ENCODE measurements around the gene CLSTN2. TPM values are rescaled to one million over a fixed set of nuclear protein-coding genes. Genes with fewer than 3 reads are reported as not detected.
A peak's percentile ranks its signal among the peaks of the same experiment; 100 is the strongest.

Gene CLSTN2
- total RNA-seq, 1 donor from 2014 or later = under 0.01 TPM

DNA sequence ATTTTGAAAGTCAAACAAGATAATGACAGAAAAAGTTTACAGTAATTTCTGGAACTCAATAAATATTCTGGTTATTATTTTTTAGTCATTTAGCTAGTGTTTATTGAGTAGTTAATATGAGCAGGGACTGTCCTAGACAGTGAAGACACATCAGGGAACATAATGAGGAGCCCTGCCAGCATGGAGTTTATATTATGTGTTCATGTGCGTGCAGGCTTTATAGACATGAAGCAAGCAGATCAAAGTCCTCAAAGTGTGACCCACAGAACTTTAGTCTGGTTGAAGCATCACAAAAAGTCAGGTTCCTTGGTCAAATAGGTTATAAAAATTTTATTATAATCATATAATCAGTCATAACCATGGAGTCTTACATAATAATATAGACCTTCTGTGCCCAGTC lies 289.3 kb downstream of the CLSTN2 start:
- DNase-seq (ENCODE audit: low read depth, low spot score) = no peak

DNA sequence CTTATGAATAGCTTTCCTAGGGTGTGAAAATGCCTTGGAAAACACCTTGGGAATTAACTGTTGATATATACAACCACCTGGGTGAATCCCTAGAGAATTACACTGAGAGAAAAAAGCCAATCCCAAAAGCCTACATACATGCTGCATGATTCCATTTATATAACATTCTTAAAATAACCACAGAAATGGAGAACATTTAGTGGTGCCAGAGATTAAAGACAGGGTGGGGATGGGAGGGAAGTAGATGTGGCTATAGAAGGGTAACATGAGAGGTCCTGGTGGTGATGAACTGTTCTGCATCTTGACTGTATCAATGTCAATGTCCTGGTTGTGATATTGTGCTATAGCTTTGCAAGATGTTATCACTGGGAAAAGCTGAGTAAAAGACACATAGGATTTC lies 291.0 kb downstream of the CLSTN2 start:
- no peak for DNase-seq (ENCODE audit: low read depth, low spot score)

DNA sequence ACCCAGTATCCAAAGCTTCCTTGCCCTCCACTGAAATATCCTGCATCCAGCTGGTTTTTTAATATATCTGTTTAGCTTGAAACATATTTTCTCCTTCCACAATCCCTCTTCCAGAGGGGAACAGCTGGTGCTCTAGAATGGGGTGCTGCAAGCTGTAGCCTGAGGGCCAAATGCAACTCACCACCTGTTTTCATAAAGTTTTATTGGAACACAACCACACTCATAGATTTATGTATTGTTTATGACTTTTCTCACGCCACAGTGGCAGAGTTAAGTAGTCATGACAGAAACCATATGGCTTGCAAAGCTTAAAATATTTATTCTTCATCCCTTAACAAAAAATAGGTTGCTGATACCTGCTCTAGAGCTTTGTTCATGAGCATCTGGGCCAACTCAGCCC lies 298.7 kb downstream of the CLSTN2 start:
- DNase-seq (ENCODE audit: low read depth, low spot score) = no peak

DNA sequence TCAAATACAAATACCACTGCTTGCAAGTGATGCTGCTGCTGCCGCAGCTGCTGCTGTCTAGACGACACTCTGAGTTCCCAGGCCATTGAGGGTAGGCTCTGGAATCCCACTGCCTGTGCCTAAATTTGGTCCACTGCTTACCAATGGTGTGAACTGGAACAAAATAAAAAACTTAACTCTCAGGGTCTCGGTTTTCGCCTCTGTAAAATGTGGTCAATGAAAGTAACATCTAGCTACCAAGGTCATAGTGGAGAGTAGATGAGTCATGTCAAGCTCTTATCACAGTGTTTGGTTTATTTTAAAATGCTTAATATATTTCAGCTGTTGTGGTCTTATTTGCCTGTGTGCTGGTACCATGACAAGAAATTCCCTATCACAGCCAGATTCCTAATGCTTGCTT lies 299.3 kb downstream of the CLSTN2 start:
- DNase-seq (ENCODE audit: low read depth, low spot score) = no peak

- no peak for DNase-seq (ENCODE audit: low read depth, low spot score)
Observed at GRCh38 chr3:140236836-140237501, 302.0 kb downstream of the CLSTN2 start.

- DNase-seq (ENCODE audit: low read depth, low spot score) = no peak
Observed at GRCh38 chr3:140238646-140239314, 303.8 kb downstream of the CLSTN2 start.

- no peak for DNase-seq (ENCODE audit: low read depth, low spot score)
Observed at GRCh38 chr3:140242818-140243276, 307.9 kb downstream of the CLSTN2 start.

DNA sequence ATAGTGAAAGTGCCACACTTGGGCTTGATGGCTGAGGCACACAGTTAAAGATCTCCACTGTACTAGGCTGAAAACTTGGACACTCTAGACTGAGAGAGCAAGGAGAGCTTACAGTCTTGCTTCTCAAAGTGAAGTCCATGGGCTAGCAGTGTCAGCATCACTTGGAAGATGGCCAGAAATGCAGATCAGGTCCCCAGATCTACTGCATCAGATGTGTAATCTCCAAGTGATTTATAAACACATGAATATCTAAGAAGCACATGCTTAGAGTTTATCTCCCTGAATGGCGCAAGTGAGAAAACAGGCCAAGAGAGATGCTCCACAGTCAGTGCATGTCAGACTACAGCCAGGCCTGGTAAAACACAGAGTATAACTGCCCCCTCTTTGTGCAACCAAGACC lies 308.6 kb downstream of the CLSTN2 start:
- DNase-seq (ENCODE audit: low read depth, low spot score) = no peak

GRCh38 chr3:140244893-140245292 lies 309.9 kb downstream of the CLSTN2 start:
- DNase-seq (ENCODE audit: low read depth, low spot score) = no peak

DNA sequence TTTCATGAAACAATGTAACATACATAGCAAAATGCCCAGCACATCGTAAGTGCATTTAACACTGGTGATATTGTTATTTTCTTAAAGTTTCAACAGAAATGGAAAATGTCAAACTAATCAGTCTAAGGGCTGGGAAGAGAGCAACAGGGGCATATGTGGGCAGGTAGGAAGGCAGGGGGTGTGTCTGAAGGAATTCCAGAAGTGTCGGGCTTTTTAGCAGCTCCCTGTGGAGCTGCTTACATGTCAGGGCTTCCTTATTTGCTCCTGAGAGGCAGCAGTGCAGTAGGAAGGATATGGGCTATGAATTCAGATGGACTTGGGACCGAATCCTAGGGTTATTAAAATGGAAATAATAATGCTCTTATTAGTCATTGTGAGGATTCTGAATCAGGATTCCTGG lies 311.6 kb downstream of the CLSTN2 start:
- DNase-seq (ENCODE audit: low read depth, low spot score) = no peak

- DNase-seq (ENCODE audit: low read depth, low spot score) = no peak
Observed at GRCh38 chr3:140247775-140248174, 312.8 kb downstream of the CLSTN2 start.

DNA sequence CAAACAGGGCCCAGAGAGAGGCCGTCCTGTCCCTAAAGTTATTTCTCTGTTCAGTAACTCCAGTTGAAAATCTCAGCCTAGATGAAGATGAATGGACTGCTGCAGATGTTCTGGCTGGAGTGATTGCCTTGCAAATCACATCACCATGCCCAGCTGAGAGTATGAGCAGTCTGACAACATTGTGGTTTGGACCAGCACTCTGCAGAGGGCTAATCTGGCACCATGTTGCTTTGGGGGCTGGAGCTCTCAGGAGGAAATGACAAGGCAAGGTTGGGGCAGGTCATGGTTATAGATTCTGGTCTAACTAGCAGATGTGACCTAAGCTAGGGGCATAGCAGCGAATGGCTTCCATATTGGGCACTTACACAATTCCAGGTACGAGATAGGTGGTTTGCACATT lies 314.2 kb downstream of the CLSTN2 start:
- DNase-seq (ENCODE audit: low read depth, low spot score) = no peak

DNA sequence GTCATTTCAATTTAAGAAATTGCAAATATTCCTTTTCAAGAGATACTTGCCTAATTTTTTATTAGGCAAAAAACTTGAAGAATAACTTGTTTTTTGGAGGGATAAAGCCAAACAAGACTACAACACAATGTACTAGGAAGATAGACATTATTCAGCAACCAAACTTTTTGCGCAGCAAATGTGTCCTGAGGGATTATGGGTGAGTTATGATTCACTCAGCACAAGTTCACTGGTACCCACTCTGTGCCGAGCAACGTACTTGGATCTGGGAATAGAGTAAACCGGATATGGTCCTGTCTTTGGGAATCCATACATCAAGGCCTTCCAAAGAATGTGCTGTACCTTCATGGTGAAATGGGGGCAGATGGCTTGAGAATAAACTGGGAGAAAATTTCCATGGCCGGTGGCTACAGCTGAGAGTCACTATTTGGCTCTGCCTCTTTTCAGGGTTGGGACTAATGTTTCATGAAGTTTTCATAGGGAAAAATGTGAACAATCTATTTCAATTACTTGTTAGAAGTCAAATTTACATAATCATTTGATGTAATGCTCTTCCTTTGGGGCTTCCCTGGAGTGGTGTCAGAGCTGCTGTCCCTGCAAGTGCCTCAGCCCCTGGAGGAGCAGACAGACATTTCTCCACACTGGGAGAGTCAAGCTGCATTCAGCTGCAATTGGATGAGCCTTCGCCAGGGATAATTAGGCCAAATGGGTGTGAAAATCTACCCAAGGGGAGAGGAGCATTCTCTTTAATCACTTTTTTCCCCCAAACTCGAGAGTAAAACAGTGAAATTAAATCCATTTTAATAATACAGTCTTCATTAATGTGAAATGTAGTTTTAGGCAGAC lies 315.2 kb downstream of the CLSTN2 start:
- DNase-seq (ENCODE audit: low read depth, low spot score) = no peak

- DNase-seq (ENCODE audit: low read depth, low spot score) = no peak
Observed at GRCh38 chr3:140250945-140251344, 316.0 kb downstream of the CLSTN2 start.

DNA sequence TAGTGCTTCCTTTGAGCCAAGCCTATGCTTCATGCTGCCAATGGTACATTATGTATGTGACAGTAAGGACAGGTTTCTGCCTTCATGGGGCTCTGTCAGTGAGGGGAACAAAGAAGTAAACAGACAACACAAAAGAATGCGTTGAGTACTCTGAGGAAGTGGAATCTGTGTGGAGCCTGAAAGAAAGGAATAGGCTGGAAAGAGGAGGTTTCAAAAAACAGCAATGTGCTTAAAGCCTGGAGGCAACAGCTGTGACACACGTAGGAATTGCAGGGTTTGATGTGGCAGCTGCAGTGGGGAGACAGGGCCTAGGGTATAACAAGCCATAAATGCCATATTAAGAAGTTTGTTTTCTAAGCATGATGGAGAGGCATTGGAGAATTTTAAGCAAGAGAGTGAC lies 316.7 kb downstream of the CLSTN2 start:
- no peak for DNase-seq (ENCODE audit: low read depth, low spot score)

DNA sequence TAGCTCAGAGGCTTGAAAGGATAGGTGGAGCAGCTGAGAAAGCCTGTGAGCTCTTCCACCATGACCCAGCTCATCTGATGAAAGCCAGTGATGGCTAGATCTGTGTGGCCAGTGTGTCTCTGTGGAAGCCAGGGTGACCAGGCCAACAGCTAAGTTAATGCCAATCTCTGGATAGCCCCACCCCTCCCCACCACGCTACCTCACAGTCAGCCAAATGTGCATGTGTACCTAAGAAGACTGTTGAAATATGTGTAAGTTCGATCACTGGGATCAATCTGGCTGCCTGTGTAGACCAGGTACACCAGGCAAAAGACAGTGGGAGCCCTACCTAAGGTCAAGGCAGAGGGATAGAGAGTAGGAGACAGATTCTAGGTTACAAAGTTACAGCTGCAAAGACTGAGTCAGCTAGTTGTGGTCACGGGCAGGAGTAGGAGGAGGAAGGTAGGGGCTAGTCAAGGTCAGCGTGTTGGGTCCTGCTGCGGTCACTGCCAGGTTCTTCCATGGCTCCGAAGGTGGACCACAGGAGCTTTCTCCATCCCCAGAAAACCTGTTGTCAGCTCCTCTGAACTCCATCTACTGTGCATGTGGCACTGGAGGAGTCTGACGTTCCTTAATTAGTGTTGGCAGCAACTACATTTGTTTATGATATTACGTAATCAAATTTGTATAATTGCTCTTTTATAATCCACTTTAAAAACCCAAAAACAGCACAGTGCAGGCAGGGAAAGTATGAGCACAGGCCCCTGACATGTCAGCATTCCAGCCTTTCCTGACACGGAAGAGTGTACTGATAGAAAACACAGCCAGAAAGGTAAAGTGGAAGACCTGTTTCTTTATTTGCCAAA lies 318.0 kb downstream of the CLSTN2 start:
- DNase-seq (ENCODE audit: low read depth, low spot score) = no peak

GRCh38 chr3:140258222-140258724 lies 323.3 kb downstream of the CLSTN2 start:
- DNase-seq (ENCODE audit: low read depth, low spot score) = peak; percentile 49

- DNase-seq (ENCODE audit: low read depth, low spot score) = no peak
Observed at GRCh38 chr3:140265302-140265701, 330.3 kb downstream of the CLSTN2 start.

DNA sequence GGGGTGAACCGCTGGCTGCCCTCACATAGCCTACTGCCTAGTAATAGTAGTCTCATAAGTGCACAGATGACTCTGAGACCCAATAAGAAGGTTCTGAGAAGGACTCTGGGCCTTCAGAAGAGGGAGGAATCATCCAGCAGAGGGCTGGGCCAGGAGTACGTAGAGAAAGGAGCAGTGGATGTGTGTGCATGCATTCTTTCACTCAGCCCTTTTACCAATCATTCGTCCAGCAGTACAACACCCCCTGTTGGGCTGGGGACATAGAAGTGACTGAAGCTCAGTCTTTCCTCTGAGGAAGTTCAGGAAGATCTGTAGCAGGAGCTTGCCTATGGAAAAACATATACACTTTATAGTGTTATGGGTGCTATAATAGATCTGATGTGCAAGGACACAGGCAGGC lies 333.1 kb downstream of the CLSTN2 start:
- no peak for DNase-seq (ENCODE audit: low read depth, low spot score)

DNA sequence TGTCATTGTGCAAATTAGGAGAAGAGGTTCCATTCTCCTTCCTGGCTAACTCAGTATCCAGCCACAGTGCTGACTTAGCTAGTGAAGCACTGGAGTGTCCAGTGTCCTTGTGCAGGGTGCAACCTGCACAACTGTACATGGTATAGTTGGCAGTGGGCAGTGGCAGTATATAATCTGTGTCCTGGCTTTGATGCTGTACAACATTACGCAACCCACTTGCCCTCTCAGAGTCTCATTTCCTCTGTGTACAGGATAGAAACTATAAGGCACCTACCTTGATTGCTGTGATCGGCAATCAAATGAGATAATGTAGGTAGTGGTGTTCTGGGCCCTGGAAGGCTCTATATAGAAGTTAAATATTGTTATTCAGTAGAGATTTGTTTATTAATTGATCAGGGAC lies 333.6 kb downstream of the CLSTN2 start:
- no peak for DNase-seq (ENCODE audit: low read depth, low spot score)

- DNase-seq (ENCODE audit: low read depth, low spot score) = no peak
Observed at GRCh38 chr3:140270329-140270728, 335.3 kb downstream of the CLSTN2 start.
